HG03039 (cell line): ENCODE results near the gene MAML3.

Source experiments
- ATAC-seq: cut with Tn5 transposase; IDR thresholded peaks from one replicate; pipeline ENCODE4 v1.9.1; 2021; ENCODE audit warnings: mild to moderate bottlenecking, moderate library complexity; ENCODE audit not compliant: unreplicated experiment

Gene MAML3

DNA sequence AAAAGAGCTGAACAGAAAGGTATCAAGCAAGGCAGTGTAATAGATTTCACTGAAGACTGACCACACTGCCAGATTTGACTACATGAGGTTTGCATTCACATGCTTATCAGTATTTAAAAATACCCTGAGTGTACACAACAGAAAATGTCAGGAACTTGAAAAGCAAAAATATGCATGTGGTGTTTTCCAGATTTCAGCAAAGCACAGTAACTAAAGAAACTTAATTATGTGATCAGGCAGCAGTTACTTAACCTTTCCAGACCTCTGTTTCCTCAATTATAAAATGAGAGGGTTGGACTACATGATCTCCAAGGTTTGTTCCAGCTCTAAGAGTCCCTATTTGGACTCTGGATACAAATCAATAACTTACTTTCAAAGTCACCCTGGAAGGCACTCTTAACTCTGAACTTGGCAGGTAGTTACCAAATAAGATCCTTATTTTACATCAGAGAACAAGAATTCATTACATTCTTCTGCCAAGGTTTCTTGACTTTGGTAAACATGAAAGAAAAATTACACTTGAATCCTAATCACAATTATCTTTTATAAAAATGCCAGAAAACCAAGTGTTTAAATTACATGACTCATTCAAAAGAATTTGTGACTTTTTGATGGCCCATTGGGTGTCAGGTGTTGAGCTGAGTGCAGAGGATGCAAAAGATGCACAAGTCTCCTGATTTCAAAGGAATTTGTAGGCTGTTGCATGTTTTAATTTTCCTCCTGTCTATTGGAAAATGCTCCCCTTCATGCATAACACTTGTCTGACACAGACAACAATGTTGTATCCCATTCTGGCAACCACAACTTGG, 246.8 kb downstream of the MAML3 start:
- ATAC-seq, result peak; percentile 58

DNA sequence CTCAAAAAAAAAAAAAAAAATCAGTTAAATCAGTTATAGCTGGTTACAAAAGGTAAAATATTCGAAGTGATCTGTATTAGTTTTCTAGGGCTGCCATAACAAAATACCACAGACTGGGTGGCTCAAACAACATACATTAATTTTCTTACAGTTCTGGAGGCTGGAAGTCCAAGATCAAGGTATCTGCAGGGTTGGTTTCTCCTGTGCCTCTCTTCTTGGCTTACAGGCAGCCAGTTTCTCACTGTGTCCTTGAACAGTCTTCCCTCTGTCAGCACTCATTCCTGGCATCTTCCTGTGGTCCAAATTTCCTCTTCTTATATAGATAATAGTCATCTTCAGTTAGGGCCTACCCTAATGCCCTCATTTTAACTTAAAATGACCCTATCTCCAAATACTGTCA, 248.5 kb downstream of the MAML3 start:
- ATAC-seq, result no peak

GRCh38 chr4:139904406-139904805, 249.6 kb downstream of the MAML3 start:
- ATAC-seq, result no peak

DNA sequence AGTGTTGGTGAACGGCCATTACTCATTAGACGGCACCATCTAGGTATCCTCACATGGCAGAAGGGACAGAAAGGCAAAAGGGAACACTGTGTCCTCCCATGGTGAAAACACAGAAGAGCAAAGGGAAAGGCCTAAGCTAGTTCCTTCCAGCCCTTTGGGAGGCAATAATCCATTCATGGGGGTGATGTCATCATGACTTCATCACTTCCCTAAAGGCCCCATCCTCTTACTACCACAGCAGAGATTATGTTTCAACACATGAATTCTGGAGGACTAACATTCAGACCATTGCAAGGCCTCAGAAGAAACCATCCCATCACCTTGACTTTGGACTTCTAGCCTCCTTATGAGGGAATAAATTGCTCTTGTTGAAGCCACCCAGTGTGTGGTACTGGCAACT, 250.1 kb downstream of the MAML3 start:
- no peak for ATAC-seq

DNA sequence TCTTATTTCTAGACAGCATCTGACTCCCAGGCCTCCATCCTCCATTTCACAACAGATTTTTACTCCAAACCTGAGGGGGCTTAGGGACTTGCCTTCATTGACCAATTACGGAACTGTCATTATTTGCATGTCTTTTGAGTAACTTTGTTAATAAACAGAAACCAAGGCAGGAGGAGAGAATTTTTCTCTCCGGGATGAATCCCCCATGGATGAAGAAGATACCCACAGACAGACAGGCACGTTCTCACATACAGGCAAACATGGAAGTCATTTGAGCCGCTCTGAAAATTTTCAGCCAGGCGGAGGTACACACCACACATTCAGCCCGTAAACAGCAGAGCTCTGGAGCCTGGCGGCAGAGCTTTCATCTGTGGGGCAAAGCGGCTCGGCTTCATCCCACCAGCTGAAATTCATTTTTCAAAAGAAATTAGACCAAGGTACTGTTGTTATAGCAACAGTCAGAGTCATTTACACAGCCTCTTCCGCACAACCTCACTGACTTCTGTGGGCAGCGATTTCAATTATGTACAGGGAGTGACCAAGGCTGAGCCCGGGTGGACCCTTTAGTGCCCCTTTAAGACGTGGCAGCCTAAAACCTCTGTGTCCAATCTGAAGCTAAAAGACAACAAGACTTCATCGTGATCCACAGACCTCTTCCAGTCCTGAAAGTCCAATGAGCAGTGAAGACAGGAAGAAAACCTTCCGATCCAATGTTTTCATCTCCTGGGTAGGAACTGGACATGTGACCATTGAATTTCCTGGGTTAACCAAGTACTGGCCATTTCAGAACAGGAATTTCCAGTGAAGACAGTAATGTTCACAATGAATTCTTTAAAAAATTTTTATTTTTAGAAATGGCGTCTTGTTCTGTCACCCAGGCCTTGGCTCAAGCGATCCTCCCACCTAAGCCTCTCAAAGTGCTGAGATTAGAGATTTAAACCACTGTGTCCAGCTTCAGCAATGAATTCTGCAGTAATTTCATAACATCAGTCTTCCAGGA, 251.4 kb downstream of the MAML3 start:
- no peak for ATAC-seq

DNA sequence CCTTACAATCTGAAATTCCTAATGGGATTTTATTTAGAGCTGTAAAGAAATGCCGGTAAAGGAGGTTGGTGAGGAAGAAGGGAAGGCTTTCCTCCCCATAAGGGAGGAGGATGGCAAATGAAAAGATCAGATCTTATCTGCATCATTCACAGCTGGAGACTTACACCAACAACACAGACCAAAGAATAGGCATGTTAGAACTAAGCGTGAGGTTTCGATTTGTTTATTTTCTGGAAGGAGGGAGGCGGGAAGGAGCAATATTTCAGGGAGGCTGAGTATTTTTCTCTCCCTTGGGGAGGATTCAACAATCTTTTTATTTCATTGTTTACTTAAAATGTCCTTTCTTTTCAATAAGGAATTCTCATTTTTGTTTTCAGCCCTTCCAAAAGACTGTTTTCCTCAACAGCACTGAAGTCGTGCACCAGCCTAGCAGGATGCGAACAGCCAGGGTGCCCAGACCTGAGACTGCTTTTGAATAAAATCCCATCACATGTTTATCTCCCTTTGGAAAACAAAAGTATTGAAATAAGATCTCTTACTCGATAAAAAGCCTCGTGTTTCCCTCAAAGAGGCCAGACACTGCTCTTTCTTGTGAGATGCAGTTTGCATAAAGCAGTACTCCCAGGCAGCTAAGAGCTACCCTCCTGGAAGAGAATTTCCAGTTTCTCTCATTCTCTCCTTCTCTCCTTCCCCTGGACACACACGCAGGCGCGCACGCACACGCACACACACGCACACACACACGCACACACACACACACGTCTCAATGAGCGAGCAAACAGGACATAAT, 252.3 kb downstream of the MAML3 start:
- ATAC-seq, result no peak

GRCh38 chr4:139900964-139901376, 253.0 kb downstream of the MAML3 start:
- ATAC-seq, result no peak

DNA sequence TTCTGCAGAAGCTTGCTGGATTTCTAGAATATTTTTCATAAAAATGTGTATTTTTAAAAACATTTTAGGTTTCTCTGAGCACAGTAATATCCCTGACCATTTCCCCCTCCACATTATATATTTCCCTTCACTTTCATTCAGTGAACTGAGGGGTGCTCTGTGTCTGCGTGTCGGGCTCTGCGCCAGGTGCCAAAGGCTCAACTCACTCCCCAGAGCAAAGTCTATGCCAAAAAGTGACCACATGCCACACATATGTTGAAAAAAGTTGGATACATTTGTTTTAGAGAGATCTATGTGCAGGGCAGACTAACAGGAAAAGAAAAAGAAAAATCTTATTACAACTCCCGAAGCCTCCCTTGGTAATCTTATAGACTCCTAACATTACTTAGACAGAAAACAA, 254.6 kb downstream of the MAML3 start:
- ATAC-seq, result no peak

DNA sequence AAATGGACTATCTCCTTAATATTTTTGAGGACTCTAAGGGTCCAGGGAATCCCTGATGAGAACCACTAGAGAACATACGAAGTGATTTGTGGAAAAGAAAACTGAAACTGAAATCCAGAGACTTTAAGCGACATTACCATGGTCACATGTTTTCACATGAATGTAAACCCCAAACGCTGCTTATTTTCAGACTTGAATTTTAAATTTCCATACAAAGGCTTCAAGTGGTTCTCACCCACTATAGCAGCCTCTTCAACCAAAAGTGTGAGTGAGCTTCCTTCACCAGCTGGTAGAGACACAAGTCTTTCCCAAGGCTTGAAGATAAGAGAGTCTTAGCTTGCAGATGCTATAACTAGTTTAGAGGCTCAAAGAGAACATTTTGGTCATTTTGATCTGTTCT, 255.7 kb downstream of the MAML3 start:
- no peak for ATAC-seq

DNA sequence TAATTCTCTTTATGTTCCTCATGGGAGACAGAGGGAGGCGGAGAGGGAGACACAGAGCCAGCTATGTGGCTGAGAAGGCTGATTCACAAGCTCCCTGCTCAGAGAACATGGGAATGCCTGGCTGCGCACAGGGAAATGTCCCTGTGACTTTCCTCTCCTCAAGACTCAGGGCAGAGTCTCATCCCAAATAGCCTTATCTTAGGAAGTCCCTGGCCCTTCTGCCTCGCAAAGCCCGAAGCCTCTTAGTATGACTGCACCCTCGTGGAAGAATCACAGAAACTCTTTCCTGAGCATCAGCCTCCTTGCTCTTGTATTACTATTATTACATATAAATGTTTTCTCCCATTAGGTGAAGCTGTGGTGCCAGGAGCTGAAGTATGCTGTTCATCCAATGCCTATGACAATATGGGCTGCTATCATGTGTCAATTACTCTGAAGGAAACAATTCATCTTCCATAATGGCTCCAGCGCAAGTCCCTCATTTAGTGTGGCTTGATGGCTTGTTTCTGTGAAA, 257.8 kb downstream of the MAML3 start:
- ATAC-seq, result no peak

DNA sequence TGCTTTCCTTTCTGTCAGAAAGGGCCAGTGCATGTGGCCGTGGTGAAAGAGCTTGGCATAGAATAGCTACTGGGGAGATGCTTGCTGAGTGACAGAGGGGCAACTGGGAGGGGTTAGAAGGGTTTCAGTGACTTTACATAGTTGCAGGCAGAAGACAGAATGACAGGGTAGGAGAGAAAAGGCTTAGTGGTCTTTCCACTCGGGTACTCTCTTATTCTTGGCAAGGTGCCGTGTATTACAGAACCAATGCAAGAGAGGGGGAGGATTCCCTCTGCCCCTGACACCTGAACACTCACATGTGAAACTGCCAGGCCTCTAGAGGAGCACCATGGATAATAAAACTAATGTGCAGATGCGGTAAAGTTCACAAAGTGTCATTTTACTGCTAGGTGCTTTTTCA, 260.2 kb downstream of the MAML3 start:
- ATAC-seq, result no peak

GRCh38 chr4:139892973-139893736, 260.8 kb downstream of the MAML3 start:
- no peak for ATAC-seq

- no peak for ATAC-seq
These were observed 263.2 kb downstream of the MAML3 start for GRCh38 chr4:139890816-139891215.

GRCh38 chr4:139889901-139890300, 264.1 kb downstream of the MAML3 start:
- ATAC-seq, result no peak

- ATAC-seq, result no peak
These were observed 264.7 kb downstream of the MAML3 start for GRCh38 chr4:139889264-139889663.

- no peak for ATAC-seq
These were observed 265.8 kb downstream of the MAML3 start for GRCh38 chr4:139887962-139888735.

- no peak for ATAC-seq
These were observed 266.6 kb downstream of the MAML3 start for GRCh38 chr4:139887376-139887802.

- ATAC-seq, result no peak
These were observed 267.2 kb downstream of the MAML3 start for GRCh38 chr4:139886798-139887197.

DNA sequence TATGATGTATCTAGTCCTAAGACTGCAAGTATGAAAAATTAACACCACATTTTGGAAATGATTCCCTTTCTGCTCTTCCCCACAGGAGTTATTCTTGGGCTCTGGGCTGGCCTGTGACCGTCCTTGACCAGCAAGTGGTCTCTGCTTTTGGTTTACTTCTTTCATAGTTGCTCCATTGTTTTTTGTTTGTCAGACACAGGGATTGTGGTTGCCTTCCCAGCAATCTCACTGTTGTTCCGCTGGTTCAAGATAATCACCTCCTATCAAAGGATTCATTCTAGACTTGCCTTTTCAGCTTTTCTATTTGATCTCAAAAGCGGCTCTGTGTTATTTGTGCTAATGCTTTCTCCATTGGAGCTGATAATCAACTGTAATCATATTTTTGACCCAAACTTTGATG, 269.5 kb downstream of the MAML3 start:
- no peak for ATAC-seq
